22Rv1 (cell line): ENCODE results near the gene FAM120A.

Experiments used
- H3K27ac ChIP-seq: fragments of 450-650 bp; 2 replicates; pipeline ENCODE4 v1.5.1; 2017
- CTCF ChIP-seq: fragments of 450-650 bp; IDR thresholded peaks from 2 replicates; pipeline ENCODE4 v1.5.1; 2017; ENCODE audit warnings: mild to moderate bottlenecking
- ZFX ChIP-seq: fragments of 450-650 bp; IDR thresholded peaks from 2 replicates; pipeline ENCODE4 v1.6.1; 2017; ENCODE audit warnings: antibody characterized with exemption, borderline replicate concordance

FAM120A gene

GRCh38 chr9:93496285-93496684 lies 44.8 kb downstream of the FAM120A start:
- TF ChIP-seq ZFX = no peak
- no peak for TF ChIP-seq CTCF

DNA sequence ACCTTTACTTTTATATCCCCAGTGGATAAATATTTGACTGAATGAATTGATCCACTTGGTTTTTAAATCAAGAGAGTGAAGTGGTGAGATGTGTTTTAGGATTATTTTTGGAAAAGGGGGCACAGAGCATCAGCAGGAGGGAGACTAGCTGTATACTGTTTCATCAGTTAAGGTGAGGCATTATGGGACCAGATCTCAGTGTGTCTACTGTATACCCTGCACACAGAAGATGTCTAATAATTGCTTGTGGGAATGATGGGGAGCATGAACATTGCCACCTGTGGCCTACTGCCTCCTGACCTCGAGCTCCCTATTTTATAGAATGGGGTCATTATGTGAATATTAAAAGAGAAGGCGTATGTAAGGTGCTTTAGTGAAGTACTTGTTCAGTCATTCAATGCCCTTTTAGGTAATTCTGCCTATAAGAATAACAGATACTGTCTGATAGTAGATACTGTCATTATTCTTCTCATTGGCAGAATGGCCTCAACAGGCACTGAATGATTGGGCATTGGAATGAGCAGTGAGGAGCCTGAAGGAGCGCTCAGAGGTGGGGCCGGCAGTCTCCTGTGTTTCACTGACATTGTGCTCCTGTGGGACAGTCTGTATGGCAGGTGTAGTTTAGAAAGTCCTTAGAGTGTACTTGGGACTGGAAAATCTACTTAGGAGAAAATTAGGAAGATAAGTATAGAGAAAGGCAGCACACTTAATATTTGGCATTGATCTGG lies 49.2 kb downstream of the FAM120A start:
- TF ChIP-seq ZFX (no peak), CTCF (no peak)
- H3K27ac ChIP-seq = no peak overlapping the region

More at GRCh38 chr9:93496285-93496684, 44.8 kb downstream of the FAM120A start:
- H3K27ac ChIP-seq = no peak overlapping the region

GRCh38 chr9:93501406-93501805 lies 49.9 kb downstream of the FAM120A start:
- TF ChIP-seq ZFX (no peak), CTCF (no peak)
- H3K27ac ChIP-seq = no peak overlapping the region

- TF ChIP-seq ZFX = no peak
- TF ChIP-seq CTCF = no peak
- no peak overlapping the region for H3K27ac ChIP-seq
Observed at GRCh38 chr9:93503381-93503780, 51.9 kb downstream of the FAM120A start.

- TF ChIP-seq CTCF (no peak), ZFX (no peak)
- no peak overlapping the region for H3K27ac ChIP-seq
Observed at GRCh38 chr9:93505541-93506132, 54.2 kb downstream of the FAM120A start.

- no peak overlapping the region for H3K27ac ChIP-seq
- no peak for TF ChIP-seq CTCF
Observed at GRCh38 chr9:93507768-93508167, 56.3 kb downstream of the FAM120A start.

- no peak for TF ChIP-seq CTCF
- TF ChIP-seq ZFX = no peak
- H3K27ac ChIP-seq = no peak overlapping the region
Observed at GRCh38 chr9:93508207-93508606, 56.7 kb downstream of the FAM120A start.
